Astrocyte of the hippocampus (primary cell): ENCODE measurements around the gene ASPSCR1.
"Not testable (repeated sequence)": the region's sequence is repeated elsewhere in the genome, so short reads cannot be mapped to it uniquely, and the experiment has no call there.

ENCODE experiments used
- DNase-seq: peaks from one replicate; pipeline ENCODE4 v3.0.0; 2011; ENCODE audit warnings: low read depth, low spot score

Gene ASPSCR1

DNA sequence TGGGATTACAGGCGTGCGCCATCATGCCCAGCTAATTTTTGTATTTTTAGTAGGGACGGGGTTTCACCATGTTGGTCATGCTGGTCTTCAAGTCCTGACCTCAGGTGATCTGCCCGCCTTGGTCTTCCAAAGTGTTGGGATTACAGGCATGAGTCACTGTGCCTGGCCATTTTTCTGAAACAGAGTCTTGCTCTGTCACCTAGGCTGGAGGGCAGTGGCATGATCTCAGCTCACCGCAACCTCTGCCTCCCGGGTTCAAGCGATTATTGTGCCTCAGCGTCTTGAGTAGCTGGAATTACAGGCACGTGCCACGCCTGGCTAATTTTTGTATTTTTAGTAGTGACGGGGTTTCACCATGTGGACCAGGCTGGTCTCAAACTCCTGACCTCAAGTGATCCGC lies 4.1 kb downstream of the ASPSCR1 start:
- DNase-seq: not testable (repeated sequence)

DNA sequence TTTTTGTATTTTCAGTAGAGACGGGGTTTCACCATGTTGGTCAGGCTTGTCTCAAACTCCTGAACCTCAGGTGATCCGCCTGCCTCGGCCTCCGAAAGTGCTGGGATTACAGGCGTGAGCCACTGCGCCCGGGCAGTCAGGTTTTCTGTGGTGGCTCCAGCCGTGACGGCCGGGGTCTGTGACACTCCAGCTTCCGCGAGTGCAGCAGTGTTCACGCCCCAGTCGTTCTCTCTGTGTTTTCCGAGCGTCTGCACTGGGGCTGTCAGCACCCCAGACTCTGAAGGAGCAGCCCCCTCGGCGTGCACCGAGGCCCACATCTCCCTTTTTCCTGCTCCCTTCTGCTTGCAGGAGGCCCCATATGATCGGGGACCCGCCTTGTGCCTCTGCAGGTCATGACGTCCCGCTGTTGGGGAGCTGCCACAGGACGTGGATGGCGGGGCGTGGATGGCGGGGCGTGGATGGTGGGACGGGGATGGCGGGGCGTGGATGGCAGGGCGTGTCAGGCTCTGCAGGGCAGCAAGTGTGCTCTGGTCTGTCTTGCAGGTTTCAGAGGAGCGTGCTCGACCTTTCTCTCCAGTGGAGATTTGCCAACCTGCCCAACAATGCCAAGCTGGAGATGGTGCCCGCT lies 5.7 kb downstream of the ASPSCR1 start:
- no peak for DNase-seq

DNA sequence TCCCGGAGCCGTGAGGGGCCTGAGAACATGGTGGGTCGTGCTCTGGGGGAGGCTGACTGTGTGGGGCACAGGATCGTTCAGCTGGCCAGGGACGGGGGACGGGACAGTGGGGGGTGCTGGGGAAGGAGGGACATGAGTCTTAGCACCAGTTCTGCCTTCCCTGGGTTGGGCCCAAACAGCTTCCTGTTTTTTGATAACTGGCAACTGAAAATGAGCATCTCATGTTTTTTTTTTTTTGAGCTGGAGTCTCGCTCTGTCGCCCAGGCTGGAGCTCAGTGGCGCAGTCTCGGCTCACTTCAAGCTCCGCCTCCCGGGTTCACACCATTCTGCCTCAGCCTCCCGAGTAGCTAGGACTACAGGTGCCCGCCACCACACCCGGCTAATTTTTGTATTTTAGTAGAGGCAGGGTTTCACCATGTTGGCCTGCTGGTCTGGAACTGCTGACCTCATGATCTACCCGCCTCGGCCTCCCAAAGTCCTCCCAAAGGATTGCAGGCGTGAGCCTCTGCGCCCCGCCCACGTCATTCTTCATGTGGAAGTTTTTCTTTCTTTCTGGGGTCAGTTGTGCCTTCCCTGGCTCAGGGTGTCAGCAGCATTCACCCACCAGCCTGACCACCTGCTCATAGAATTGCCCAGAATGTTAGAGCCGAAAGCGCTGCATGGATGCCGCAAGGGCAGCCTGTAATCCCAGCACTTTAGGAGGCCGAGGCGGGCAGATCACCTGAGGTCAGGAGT lies 6.4 kb downstream of the ASPSCR1 start:
- DNase-seq: no peak

DNA sequence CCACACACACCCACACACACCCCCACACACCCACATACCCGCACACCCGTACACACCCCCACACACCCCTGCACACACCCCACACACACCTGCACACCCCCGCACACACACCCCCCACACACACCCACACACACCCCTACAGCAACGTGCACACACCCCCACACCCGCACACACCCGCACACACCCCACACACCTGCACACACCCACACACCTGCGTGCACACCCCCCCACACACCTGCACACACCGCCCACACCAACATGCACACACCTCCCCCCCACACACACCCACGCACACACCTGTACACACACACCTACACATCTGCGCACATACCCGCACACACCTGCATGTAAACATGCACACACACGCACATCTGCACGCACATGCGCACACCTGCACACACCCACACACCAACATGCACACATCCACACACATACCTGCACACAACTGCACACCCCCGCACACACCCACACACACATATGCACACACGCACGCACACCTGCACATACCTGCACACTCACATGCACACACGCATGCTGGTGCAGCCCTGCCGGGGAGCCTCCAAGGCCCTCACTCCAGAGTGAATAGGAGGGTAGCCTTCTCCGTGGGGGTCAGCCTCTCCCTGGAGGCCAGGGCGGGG lies 7.5 kb downstream of the ASPSCR1 start:
- no peak for DNase-seq

DNA sequence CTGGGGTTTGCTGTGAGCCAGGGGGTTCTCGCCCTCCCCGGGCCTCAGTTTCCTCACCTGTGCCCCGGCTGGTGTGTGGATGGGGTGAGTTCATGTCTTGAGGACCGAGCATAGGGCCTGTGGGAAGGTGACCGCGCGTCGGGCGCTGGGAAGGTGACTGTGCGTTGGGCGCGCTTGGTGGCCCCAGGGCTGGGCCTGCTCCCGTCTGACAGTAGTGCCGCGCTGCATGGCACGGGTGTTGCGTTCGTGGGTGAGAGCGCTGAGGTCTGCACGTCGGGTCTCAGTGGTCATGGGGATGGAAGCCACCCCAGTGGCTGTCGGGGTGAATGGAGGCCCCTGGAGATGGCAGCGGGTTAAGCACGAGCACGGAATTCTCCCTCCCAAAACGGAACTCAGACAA lies 9.2 kb downstream of the ASPSCR1 start:
- DNase-seq: no peak

DNA sequence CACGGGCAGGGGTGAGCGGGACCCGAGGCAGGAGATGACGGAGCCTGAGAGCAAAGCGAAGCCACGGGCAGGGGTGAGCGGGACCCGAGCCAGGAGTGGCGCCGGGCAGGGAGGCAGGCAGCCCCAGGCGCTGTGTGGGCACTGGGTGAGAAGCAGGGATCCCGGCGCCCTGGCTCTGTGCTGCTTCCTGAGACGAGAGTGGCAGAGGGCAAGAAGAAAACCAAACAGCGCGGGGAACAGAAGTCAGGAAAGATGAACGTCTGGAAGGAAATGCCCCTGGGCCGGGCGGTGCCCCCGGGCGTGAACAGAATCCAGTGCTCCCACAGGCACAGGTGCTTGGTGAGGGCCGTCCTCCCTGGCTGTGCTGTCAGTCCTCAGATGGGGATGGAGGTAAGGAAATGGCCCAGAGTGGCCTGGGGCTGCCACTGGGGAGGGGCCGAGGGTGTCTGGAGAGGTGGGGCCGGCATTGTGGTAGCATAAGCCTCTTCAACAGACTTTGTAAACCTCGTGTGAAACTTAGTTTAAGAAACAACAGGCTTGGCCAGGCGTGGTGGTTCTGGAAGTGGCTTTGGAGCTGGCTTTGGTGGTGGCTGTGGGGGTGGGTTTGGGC lies 9.8 kb downstream of the ASPSCR1 start:
- no peak for DNase-seq

DNA sequence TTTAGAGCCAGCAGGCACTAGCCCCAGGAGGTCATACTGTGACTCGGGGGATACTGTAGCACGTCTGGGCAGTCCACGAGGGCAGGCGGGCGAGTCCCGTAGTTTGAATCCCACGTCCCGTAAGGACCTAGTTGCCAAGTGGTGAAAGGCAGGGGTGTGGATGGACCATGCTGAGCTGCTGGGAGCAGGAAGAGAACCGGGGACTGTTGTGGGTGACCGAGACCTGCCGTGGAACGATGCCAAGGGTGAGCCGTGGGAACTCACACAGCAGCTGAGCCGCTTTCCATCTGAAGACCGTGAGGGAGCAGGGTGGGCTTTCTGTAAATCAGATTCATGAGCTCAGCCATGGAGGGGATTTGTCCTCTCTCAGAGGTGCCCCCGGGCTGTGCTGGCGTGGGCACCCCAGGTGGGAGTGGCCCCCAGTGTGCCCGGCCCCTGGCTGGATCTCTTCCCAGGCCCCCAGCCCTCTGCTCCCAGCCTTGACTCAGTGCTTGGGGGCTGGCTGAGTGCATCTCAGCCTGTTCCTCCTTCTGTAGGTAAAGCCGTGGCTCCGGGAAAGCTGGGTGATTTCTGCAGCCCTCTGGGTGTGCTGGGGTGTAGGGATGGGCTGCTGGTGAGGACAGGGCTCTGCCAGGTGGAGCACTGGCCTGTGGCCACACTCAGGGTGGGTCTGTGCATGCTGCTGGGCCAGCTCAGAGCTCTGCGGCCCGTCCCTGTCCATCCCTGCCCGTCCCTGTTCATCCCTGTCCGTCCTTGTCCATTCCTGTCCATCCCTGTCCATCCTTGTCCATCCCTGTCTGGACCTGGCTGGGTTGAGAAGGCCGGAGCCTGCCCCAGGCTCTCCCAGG lies 13.6 kb downstream of the ASPSCR1 start:
- no peak for DNase-seq

DNA sequence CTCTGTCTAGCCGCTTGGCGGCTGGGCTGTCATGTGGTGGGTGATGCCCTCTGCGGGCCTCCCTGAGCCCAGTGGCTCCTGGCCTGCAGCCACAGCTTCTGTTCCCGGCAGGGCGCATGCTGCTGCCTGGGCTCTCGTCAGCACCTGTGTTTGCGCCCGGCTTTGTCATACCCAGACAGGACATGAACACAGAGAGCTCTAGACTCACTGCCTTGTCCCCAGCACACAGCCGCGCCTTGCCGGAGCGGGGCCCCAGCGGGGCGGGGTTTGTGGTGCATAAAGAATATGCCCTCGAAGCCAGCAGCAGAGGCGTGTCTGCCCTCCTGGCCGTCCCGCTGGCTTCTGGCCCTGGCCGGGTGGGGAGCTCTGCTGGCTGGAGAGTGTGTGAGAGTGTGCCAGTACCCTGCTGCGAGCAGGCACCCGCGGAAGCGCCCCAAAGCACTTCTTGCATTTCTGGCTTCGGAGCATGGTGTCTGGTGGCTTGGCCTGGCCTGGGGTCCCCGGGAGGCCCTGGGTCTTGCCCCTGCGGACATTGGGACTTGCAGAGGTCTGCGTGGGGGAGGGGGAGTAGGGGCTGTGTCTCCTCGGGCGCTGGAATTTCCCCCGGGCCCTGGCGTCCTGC lies 14.4 kb downstream of the ASPSCR1 start:
- DNase-seq: peak; percentile 85

DNA sequence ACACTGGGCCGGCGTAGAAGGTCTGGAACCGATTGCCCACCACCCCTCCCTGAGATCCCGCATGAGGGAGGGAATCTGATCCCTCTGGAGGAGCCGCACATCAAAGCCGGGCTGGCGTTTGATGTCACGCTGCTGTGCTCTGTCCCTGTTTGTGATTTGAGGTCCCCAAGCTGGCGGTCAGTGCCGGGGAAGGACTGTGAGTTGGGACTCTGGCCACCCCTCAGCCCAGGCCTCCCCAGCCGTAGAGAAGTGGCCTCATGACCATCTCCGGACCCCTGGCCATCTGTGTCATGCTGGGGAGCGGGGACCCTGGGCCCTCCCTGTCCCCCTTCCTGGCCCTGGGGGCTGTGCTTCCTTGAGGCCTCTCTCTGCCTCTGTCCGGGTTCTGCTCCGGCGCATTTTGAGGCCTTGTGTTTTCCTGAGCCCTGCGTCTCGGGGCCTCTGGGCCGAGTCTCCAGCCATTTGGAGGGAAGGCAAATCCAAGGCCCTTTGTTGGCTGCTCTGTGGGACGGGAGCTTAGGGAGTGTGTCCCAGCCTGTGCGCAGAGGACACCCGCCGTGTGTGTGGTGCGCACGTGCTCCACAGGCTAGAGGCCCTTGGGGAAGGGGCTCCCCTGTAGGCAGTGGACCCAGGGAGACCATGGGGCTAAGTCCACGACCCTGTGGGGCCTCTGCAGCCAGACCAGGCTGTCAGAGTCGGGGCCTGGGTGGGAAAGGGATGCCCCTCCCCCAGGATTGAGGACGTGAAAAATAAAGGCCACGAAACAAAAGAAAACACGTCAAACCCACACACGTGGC lies 15.1 kb downstream of the ASPSCR1 start:
- DNase-seq: no peak

DNA sequence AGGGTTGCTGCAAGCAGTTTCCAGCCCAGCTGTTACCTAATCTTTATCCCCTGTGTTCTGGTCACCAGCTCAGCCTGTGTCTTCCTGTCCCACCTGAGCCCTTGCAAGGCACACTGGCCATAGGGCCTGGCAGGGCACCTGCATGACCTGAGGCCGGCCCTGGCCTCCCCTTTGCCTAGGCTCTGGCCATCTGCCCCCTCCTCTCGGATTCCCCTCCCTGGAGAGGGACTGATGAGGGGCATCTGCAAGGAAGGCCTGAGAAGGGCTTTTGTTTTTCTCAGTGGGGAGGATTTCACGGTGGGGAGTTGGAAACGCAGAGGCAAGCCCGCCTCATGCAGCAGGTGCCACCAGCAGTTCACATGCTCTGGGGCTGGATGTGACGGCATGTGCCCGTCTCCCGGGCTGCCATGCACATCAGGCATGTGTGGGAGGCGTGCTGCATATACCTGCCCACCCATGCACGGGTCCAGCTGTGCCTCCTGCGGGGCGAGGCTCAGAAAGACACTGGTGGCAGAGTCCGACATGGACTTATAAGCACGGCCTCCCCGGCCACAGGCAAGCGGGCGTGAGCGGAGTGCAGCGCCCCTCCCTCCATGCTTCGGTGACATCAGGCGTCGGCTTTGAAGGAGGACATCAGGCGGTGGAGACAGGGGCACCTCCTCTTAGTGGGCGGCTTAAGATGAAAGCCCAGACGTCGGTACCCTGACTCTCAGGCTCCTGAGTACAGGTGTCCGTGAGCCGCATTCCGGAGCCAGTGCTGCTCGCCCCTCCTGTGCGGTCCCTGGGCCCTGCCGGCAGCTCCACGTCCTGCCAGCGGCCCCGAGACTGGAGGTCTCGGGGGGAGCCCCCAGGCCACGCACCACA lies 16.5 kb downstream of the ASPSCR1 start:
- no peak for DNase-seq

DNA sequence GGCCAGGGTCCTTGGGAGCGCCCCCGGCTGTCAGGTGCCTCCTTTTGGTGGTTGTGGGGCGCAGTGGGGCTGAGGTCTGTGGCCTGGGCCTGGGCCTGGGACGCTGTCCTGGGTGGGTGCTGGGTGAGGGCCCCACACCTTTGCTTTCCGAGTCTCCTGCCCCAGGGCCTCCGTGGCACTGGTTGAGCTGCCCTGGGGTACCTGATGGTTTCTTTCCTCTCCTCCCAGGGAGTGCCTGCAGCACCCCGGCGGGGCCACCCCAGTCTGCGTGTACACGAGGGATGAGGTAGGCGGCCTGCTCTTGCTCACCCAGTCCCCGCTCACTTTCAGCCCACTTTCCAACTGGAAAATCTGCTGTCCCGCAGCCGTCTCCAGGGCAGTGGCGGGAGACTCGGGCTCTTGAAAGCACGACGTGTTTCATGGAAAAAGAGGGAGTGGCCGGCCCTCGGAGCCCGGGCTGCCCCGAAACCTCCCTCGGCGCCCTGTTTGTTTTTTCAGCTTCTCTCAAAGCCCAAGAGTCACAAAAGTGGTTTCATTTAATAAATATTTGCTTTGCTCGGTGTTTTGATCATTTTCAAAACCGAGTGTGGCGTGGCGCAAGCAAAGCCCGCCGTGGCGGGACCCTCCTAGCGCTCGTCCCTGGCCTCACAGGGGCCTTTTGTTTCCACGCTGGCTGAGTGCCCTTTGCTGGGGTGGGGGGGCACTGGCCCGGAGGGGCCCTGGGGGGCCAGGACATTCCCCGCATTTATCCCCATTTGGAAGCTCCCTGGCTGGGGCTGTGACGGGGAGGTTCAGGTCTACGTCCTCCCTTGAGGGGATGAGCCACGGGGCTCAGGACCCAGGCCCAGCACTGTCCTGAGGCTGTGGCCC lies 17.4 kb downstream of the ASPSCR1 start:
- DNase-seq: peak; percentile 53

DNA sequence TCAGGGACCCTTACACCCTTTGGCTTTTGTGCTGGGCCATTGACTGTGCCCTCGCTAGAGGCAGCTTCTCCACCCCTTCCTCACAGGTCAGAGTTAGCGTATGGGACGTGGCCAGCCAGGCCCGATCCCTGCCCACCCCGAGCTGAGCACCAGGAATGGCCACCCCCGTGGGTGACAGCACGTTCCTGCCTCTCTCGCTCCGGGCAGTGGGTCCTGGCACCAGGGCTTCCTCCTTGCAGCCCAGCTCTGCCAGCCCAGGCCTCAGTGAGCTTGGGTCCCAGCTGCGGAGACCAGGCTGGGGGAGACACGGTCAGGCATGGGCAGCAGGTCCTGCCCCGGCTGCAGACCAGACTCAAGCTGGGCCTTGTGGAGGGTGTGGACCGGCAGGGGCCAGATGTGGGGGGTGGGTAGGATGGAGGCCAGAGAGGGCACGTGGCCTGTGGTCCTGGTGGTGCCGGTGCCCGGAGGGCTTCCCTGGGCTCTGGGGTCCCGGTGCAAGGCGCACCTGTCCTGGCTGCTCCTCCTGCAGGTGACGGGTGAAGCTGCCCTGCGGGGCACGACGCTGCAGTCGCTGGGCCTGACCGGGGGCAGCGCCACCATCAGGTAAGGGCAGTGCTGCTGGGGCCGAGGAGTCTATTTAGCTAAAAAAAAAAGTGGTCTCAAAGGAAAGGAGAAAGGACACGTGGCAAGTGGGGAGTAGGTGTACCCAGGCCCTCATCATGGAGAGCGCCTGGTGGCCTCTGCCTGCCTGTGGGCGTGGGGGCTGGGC lies 18.2 kb downstream of the ASPSCR1 start:
- no peak for DNase-seq

DNA sequence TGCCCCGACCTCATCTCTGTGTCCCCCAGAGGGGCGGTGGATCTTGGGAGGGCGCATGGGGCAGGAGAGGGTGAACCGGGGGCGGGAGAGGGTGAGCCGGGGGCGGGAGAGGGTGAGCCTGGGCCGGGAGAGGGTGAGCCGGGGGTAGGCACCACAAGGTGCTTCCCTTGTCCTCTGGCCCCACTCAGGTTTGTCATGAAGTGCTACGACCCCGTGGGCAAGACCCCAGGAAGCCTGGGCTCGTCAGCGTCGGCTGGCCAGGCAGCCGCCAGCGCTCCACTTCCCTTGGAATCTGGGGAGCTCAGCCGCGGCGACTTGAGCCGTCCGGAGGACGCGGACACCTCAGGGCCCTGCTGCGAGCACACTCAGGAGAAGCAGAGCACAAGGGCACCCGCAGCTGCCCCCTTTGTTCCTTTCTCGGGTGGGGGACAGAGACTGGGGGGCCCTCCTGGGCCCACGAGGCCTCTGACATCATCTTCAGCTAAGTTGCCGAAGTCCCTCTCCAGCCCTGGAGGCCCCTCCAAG lies 18.9 kb downstream of the ASPSCR1 start:
- no peak for DNase-seq

DNA sequence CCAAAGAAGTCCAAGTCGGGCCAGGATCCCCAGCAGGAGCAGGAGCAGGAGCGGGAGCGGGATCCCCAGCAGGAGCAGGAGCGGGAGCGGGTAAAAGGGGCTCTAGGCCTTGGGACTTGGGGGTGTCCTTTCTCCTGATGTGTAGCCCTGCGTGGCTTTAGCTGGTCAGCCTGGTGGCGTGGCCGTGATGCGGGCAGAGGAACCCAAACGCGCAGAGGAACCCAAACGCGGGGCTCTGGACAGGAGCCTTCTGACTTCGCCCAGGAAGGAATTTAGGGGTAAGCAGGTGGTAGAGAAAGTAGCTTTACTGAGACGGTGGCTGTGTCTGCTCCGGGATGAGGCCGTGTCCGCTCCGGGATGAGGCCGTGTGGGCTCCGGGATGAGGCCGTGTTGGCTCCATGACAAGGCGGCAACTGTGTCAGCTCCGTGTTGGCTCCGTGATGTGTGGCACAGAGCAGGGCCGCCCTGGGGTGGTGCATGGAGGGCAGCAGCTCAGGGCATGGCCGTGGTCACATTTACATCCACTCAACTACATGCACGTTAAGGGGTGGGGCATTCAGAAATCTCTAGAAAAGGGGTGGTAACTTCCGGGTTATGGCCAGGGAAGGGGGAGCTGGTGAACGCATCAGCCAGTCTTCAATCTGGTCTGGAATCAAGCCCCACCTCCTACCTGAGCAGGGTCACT lies 19.5 kb downstream of the ASPSCR1 start:
- no peak for DNase-seq

DNA sequence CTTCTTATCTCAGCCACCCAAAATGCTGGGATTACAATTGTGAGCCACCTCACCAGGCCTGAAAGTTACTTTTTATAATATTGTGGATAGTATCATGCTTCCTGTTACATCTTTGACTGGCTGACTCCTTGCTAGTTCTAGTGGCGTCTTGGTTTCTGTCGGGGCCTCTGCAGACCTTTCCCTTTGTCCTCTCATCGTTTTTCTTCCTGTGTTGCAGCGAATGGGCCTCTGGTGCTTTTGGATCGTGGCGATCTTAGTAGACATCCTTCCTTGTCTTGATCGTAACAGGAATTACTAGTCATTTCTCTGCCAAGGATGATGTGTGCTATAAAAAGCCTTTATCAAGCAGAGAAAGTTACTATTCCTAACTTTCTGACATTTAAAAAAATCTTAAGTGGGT lies 20.8 kb downstream of the ASPSCR1 start:
- DNase-seq: no peak

DNA sequence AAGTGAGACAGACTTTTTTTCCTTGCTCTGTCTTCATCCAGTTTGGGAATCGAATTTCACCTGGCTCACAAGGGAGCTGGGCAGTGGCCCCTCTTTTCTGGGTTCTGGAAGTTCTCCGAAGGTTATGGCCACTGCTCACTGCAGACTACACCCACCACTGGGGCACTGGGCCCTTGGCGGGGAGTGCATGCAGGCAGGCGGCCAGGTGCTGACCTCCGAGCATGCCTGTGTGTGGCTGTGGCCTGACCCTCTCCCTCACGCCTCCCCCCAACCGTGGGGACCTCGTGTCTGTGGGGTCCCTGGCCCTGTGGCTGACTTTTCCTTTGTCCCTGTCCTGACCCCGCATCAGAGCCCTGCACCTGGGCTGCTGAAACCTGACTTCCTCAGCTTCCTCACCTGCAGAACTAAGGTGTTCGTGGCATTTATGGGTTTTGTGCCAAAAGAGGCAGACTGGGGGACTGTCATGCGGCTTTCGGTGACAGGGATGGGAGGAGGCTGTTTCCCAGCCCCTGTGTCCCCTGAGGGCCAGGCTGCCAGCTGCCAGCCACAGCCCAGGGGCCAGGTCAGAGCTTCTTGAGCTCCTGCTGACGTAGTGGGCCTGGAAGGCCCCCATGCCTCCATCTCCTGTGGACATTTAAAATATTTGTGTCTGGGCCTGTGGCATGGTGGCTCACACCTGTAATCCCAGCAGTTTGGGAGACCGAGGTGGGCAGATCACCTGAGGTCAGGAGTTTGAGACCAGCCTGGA lies 21.4 kb downstream of the ASPSCR1 start:
- no peak for DNase-seq
